ENCODE results near the gene CAPN2.

Gene CAPN2

DNA sequence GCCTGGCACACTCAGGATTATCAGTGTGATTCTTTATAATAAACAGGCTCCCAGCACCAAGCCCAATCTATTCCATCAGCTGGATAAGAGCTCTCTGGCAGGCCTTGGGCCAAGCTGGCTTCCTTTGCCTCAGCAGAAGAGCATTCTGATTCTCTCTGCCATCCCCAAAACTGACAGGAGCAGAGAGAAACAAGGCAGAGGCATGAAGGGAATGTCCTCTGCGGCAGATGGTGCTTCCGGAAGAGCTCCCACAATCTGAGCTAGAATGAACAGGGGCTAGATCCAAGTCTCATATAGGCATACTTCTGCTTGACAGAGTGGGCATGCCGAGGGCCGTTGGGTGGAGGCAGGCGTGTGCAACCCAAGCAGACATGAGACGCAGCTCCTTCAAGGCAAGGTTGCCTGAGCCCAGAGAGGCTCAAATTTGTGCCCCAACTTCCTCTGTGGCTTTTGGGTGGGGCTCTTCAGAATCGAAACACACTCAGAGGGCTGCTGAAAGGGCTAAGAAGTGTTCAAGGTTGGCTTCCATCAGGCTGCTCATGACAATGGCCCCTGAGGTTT is 4.0 kb downstream of the CAPN2 start:
- Histone ChIP-seq H3K36me3 (peaks cover 44% of the 10 kb centered on the region), H3K27me3 (no peaks in the 10 kb centered on the region), H4K20me1 (no peaks in the 10 kb centered on the region), H3K4me3 (no peak overlapping the region), H3K27ac (no peak overlapping the region), H3K4me1 (peaks cover 36% of the 10 kb centered on the region), H3K9ac (0 out of 2 replicates have a peak overlapping the region, but pooled peaks have one; percentile 5), H3K9me3 (no peaks in the 10 kb centered on the region), H3K4me2 (peak overlapping the region; percentile 57)
- no peak for TF ChIP-seq Cebpa-rat (IDR thresholded peaks at IDR 0.05)

DNA sequence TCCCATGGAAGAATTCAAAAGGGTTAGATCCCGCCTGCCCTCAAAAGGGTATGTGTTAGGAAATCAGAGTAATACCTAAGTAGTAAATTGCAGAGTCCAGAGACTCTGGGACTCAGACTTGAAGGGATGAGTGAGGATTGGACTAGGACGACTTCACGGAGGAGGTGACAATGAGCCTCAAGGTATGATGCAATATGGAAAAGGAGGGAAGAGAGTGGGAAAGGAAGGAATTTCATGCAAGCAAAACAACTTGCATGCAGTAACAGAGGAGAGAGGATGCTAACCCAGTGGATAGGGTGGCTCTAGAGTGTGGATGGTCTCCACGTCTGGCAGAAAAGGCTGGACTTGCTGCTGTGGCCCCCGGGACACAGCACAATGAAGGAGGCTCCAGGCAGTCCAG is 4.8 kb downstream of the CAPN2 start:
- Histone ChIP-seq H3K36me3 (peaks cover 48% of the 10 kb centered on the region), H3K9me3 (no peaks in the 10 kb centered on the region), H3K9ac (no peak overlapping the region), H3K4me1 (peaks cover 36% of the 10 kb centered on the region), H3K27me3 (no peaks in the 10 kb centered on the region), H3K4me3 (no peak overlapping the region), H3K27ac (no peak overlapping the region), H3K4me2 (no peak overlapping the region), H4K20me1 (no peaks in the 10 kb centered on the region)
- TF ChIP-seq Cebpa-rat (IDR thresholded peaks at IDR 0.05), result no peak

DNA sequence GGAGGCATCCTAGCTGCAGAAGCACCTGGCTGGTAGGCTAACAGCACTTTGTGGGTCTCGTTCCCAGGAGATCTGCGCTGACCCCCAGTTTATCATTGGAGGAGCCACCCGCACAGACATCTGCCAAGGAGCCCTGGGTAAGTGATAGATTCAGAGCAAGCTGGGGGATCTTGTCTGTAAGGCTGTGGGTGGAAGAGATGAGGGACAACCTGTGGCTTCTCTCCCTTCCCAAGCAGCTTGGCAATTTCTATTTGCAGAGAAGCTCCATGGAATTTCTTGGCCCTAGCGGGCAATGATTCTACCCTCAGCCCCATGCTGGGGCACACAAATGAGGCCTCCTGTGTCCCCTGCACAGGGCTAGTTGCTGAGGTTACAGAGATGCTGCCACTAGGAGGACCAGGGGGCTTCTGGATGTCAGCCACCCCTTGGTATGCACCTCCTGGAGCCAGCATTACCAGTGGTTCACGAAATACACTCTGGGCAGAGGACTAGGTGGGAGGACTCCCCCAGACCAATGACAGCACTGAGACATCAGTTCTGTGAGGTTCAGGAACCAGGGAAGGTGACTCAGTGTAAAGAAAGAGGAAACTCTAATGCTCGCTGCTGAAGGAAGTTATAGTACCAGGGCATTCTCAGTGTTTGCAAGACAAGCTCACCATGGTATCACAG is 5.5 kb downstream of the CAPN2 start:
- Histone ChIP-seq H3K36me3 (peaks cover 48% of the 10 kb centered on the region), H4K20me1 (no peaks in the 10 kb centered on the region), H3K9ac (no peak overlapping the region), H3K27me3 (no peaks in the 10 kb centered on the region), H3K4me2 (no peak overlapping the region), H3K4me3 (no peak overlapping the region), H3K4me1 (peaks cover 36% of the 10 kb centered on the region), H3K27ac (no peak overlapping the region), H3K9me3 (no peaks in the 10 kb centered on the region)
- TF ChIP-seq Cebpa-rat (IDR thresholded peaks at IDR 0.05), result no peak

DNA sequence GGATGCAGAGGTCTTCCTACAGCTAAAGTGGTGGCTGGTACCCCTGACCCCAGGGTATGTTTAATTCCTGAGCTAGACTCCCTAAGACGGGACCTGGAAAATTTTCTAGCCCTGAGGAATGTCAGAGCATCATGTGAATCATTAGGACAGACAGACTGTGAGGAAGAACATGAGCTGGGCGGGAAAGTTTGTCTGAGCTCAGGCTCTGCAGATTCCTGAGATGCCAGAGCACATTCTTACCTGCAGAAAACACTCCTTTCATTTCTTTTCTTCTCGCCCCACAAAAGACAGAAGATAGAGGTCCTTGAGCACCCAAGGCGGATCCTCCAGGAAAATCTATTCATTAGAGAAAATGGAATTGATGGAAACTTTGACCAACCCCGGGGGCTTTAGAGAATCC is 6.5 kb downstream of the CAPN2 start:
- Histone ChIP-seq H3K9ac (no peak overlapping the region), H3K27ac (no peak overlapping the region), H3K27me3 (no peaks in the 10 kb centered on the region), H3K4me3 (no peak overlapping the region), H3K4me2 (no peak overlapping the region), H4K20me1 (no peaks in the 10 kb centered on the region), H3K36me3 (peaks cover 55% of the 10 kb centered on the region), H3K4me1 (peaks cover 27% of the 10 kb centered on the region), H3K9me3 (no peaks in the 10 kb centered on the region)
- no peak for TF ChIP-seq Cebpa-rat (IDR thresholded peaks at IDR 0.05)

DNA sequence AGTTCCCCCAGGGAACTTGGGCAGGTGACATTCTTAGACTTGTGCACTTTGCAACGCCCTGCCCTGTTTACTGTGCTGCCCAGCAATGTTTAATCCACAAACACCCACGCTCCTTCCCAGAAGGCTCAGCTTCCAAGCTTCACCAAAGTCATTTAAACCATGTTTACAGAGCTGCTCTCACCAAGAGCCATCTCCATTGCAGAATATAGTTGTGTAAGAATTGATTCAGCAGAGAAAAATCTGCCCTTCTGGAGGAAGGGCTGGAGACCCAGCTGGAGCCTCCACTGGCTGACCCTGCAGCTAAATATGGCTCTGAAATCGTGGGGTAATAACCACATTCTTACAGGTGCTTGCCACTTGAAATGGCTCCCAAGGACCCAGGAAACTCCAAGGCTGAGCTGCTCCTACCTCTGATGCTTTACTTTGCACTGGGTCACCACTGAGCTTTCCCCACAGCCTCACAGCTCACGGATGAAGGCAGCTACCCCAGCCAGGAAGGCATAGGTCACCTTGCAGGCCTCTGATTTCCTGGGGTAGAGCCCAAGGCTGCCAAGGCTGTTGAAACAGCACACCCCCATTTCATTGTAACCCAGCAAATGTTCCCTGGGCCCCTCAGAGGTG is 8.7 kb downstream of the CAPN2 start:
- H3K36me3 ChIP-seq, result peaks cover 70% of the 10 kb centered on the region

DNA sequence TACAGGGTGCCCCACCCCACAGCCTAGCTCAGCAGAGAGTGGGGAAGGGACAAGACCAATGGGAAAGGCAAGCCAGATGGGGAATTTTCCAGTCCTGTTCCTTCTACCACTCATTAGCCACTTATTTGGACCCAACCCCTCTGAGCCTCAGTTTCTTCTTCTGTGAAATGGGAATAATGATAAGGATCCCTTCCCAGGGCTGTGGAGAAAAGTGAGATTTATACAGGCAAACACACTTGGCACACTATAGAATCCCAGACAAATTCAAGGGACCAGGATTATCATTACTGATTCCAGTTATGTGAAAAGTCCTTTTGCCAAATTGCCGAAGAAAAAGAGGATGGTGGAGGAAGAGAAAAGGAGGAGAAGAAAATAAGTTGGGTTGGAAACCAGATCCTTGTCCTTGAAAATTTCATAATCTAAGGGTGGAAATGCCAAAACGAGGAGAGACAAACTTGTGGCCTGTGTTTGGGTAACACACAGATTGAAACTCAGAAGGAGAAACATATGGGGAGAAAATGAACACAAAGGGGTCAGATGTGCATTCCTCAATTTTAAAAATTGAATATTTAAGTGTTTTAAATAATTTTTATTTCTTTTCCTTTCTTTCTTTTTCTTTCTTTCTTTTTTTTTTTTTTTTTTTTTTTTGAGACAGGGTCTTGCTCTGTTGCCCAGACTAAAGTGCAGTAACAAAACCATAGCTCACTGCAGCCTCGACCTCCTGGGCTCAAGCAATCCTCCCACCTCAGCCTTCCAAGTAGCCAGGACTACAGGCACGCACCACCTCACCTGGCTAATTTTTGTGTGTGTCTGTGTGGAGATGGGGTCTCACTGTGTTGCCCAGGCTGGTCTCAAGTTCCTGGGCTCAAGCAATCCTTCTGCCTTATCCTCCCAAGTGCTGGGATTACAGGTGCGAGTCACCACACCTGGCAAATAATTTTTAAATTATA is 9.6 kb downstream of the CAPN2 start:
- Histone ChIP-seq H3K27ac (no peak overlapping the region), H3K4me2 (no peak overlapping the region), H3K4me3 (no peak overlapping the region), H3K27me3 (no peaks in the 10 kb centered on the region), H3K9ac (no peak overlapping the region), H4K20me1 (no peaks in the 10 kb centered on the region), H3K9me3 (no peaks in the 10 kb centered on the region), H3K4me1 (peaks cover 22% of the 10 kb centered on the region), H3K36me3 (peaks cover 70% of the 10 kb centered on the region)
- TF ChIP-seq Cebpa-rat (IDR thresholded peaks at IDR 0.05), result no peak

More for the DNA sequence above, 8.7 kb downstream of the CAPN2 start:
- peaks cover 22% of the 10 kb centered on the region for H3K4me1 ChIP-seq
- H3K9me3 ChIP-seq, result no peaks in the 10 kb centered on the region
- H3K27ac ChIP-seq, result no peak overlapping the region
- H3K27me3 ChIP-seq, result no peaks in the 10 kb centered on the region
- TF ChIP-seq Cebpa-rat (IDR thresholded peaks at IDR 0.05), result no peak
- H3K4me2 ChIP-seq, result no peak overlapping the region
- H4K20me1 ChIP-seq, result no peaks in the 10 kb centered on the region
- H3K9ac ChIP-seq, result no peak overlapping the region
- H3K4me3 ChIP-seq, result no peak overlapping the region

DNA sequence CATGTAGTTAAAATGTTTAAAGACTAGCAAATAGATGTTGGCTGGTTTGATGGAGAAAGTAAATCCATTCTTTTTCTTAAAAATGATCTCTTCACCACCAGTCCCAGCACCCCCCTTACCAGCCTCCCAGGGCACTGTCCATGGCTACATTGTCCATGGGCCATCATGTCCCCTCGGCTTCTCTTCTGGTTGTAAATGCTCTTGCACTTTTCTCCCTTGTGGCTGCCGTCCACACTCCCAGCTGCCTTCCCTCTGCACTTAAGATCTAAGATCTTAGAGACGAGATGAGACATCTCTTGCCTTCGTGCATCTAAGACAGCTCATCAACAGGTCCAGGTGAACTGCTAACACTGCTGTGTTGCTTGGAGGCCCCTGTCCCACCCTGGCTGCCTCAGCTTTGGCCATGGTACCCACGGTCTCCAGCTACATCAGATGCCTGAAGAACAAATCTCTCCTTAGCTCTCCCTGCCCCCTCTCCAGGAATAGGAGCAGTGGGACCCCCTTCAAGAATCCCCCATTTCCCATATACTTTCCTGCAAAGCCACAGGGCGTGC is 11.1 kb downstream of the CAPN2 start:
- Histone ChIP-seq H3K4me1 (peaks cover 24% of the 10 kb centered on the region), H3K27ac (no peak overlapping the region)

DNA sequence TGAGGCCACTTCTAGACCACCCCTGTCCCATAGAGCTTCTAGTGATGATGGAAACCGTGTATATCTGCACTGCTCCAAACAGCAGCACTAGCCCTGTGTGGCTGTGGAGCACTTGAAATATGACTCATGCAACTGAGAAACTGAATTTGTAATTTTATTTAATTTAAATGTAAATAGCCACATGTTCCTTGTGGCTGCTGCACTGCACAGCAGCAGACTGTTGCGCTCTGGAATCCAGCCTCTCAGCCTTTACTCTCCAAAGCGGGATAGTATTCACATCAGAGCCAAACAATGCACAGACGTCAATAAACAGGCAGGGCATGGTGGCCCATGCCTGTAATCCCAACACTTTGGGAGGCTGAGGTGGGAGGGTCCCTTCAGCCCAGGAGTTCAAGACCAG is 12.0 kb downstream of the CAPN2 start:
- Histone ChIP-seq H3K4me1 (peaks cover 24% of the 10 kb centered on the region), H3K27ac (no peak overlapping the region), H3K9me3 (peaks cover 4% of the 10 kb centered on the region; the same call in 1 of the 2 replicates), H3K4me3 (no peak overlapping the region), H3K4me2 (no peak overlapping the region), H3K27me3 (no peaks in the 10 kb centered on the region), H4K20me1 (no peaks in the 10 kb centered on the region), H3K9ac (no peak overlapping the region), H3K36me3 (peaks cover 61% of the 10 kb centered on the region)
- TF ChIP-seq Cebpa-rat (IDR thresholded peaks at IDR 0.05), result no peak

More for the DNA sequence above, 11.1 kb downstream of the CAPN2 start:
- no peak for TF ChIP-seq Cebpa-rat (IDR thresholded peaks at IDR 0.05)
- Histone ChIP-seq H3K9me3 (no peaks in the 10 kb centered on the region), H3K9ac (no peak overlapping the region), H4K20me1 (no peaks in the 10 kb centered on the region), H3K4me3 (no peak overlapping the region), H3K4me2 (no peak overlapping the region), H3K27me3 (no peaks in the 10 kb centered on the region), H3K36me3 (peaks cover 64% of the 10 kb centered on the region)

DNA sequence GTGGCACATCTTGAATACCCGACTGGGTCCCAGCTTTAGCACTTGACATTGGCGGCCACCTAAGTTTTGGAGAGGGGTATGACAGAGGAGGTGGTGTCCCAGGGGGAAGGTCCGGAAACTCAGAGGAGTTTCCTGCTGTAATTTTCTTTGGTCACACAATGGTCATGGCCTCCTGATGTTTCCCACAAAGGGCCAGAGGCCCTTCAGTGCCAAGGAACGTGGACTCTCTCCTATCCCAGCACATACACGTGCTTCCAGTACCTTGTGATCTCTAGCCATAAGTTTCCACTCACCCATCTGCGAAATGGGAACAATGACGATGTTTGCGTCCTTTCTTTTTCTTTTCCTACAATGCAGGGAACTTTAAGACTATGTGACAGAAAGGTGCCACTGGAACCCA is 13.2 kb downstream of the CAPN2 start:
- Histone ChIP-seq H3K4me3 (no peak overlapping the region), H3K36me3 (peaks cover 49% of the 10 kb centered on the region), H3K9ac (no peak overlapping the region), H3K27ac (no peak overlapping the region), H3K27me3 (no peaks in the 10 kb centered on the region), H3K4me1 (peaks cover 24% of the 10 kb centered on the region), H4K20me1 (no peaks in the 10 kb centered on the region), H3K4me2 (peak overlapping the region; percentile 24; the same call in 1 of the 2 replicates), H3K9me3 (peaks cover 4% of the 10 kb centered on the region; the same call in 1 of the 2 replicates)
- TF ChIP-seq Cebpa-rat (IDR thresholded peaks at IDR 0.05), result no peak

Data from BLaER1 (cell line).